Testis (tissue), 3 donors: ENCODE measurements around the gene NEBL. TPM values are rescaled to one million over a fixed set of nuclear protein-coding genes. Genes with fewer than 3 reads are reported as not detected.

Experiments used
- DNase-seq: peaks from one replicate; pipeline ENCODE4 v3.0.0-alpha.2; 2019
- H3K27ac ChIP-seq, 2 donors: fragments of 200-600 bp; sonication (generic); one replicate each; pipeline ENCODE4 v1.5.1; 2019
- H3K27me3 ChIP-seq: fragments of 200-600 bp; sonication (generic); one replicate; pipeline ENCODE4 v1.5.1; 2019
- H3K36me3 ChIP-seq: fragments of 200-600 bp; sonication (generic); one replicate; pipeline ENCODE4 v1.5.1; 2017; ENCODE audit warnings: low read depth; ENCODE audit errors: missing control alignments
- H3K4me1 ChIP-seq: fragments of 200-600 bp; sonication (generic); one replicate; pipeline ENCODE4 v1.5.1; 2019
- H3K4me3 ChIP-seq, 2 donors: fragments of 200-600 bp; sonication (generic); one replicate each; pipeline ENCODE4 v1.5.1; 2017 to 2019
- H3K9me3 ChIP-seq: fragments of 200-600 bp; sonication (generic); one replicate; pipeline ENCODE4 v1.5.1; 2017
- POLR2A ChIP-seq: fragments of 450-650 bp; IDR thresholded peaks from one replicate; pipeline ENCODE4 v1.6.1; 2017; ENCODE audit warnings: antibody characterized with exemption, mild to moderate bottlenecking, moderate library complexity
- WGBS, 2 donors: methylation state at CpG; one replicate each; pipeline ENCODE4 v1.1.5; 2018; 5-methylcytosine and 5-hydroxymethylcytosine counted together
- intact Hi-C: fragments of 100-400 bp; cut with DNase I; formaldehyde crosslinking; loops from one replicate; pipeline ENCODE4 v1.15.1; 2023; ENCODE audit warnings: low total_unique reads
- polyA plus RNA-seq: library from polyadenylated mRNA; stranded (reverse); fragments of 350-450 nt; fragmentation: Illumina TruSeq; extraction: RNeasy Lipid Tissue Mini Kit (QIAGEN cat#74804); gene quantifications from one replicate; pipeline ENCODE4 v1.2.3, GENCODE V29; 2014; ENCODE audit warnings: low read depth, low replicate concordance; ENCODE audit not compliant: insufficient read depth
- small RNA-seq, 2 donors: library from RNA; depleted of rRNA; stranded (forward); fragments of <200 nt; gene quantifications; one replicate each; pipeline ENCODE3, GENCODE V24; 2016
- total RNA-seq, 2 donors: library from RNA; depleted of rRNA; stranded (reverse); fragments of >200 nt; gene quantifications; one replicate each; pipeline ENCODE4 v1.2.3, GENCODE V29; 2016
- TF ChIP-seq, protein P1 (sequence below), 3 experiments: fragments of 450-650 bp in 2 of 3; fragments of 200-600 bp in 1 of 3; sonication (generic) in 1 of 3; IDR thresholded peaks; one replicate each; pipeline ENCODE4 v1.5.1; 2016 to 2019; ENCODE audit warnings: antibody characterized with exemption in 3 of 3, mild to moderate bottlenecking in 2 of 3, moderate library complexity in 1 of 3

Gene NEBL
- total and polyA plus RNA-seq, 3 donors from 2014 or later, result 4.9 to 20.0 (median 15.5) TPM

- WGBS, 2 donors, result 78 to 79% methylated on average over 5 of the region's 5 CpGs
- intact Hi-C loops, result no loop called here
- no peak for DNase-seq
- no peak overlapping the region for H3K27ac ChIP-seq
- no peaks in the 10 kb centered on the region for H3K9me3 ChIP-seq
- no peak for TF ChIP-seq POLR2A
- TF ChIP-seq, protein P1, sequence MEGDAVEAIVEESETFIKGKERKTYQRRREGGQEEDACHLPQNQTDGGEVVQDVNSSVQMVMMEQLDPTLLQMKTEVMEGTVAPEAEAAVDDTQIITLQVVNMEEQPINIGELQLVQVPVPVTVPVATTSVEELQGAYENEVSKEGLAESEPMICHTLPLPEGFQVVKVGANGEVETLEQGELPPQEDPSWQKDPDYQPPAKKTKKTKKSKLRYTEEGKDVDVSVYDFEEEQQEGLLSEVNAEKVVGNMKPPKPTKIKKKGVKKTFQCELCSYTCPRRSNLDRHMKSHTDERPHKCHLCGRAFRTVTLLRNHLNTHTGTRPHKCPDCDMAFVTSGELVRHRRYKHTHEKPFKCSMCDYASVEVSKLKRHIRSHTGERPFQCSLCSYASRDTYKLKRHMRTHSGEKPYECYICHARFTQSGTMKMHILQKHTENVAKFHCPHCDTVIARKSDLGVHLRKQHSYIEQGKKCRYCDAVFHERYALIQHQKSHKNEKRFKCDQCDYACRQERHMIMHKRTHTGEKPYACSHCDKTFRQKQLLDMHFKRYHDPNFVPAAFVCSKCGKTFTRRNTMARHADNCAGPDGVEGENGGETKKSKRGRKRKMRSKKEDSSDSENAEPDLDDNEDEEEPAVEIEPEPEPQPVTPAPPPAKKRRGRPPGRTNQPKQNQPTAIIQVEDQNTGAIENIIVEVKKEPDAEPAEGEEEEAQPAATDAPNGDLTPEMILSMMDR (IDR thresholded peaks at IDR 0.05), result no peak
- no peaks in the 10 kb centered on the region for H3K4me1 ChIP-seq
- H3K27me3 ChIP-seq, result no peaks in the 10 kb centered on the region
- H3K36me3 ChIP-seq, result no peaks in the 10 kb centered on the region
- no peak overlapping the region for H3K4me3 ChIP-seq
Measured at GRCh38 chr10:20743942-20744341, 153.2 kb downstream of the NEBL start.

DNA sequence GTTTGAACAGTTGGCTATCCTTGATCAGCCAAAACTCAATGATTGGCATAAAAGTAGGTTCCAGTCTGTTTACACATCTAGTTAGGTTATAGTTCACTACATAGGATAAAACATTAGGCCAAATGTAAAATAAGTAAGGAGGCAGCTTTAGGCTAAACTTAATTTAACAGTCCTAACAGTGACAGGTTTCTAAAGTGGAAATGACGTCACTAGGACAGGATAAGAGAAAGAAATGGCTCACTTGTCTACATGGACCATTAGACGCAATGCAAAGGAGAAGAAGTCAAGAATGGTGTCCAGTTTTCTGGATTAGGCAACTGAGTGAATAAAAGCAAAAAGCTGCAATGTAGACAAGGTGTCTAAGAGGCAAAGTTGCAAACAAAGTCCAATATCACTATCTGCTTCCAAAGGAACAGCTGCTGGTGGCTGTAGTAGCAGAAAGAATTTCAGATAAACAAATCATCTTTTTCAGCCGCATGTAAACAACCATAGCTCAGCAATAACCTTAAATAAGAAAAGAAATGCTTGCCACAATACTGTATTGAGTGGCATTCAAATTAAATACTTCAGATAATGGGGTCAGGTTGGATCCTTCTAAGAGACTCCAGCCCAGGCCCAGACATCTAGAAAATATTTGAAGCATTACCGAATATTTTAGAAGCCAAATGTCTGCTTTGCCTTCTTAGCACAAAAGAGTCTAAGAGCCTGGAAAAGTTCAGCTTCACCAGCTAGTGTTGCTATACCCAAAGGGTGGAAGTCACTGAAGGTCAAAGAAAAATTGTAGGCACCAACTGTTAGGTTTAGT is 154.2 kb downstream of the NEBL start:
- no peak for DNase-seq
- Histone ChIP-seq H3K4me1 (no peaks in the 10 kb centered on the region), H3K27ac (no peak overlapping the region), H3K36me3 (no peaks in the 10 kb centered on the region), H3K4me3 (no peak overlapping the region), H3K27me3 (no peaks in the 10 kb centered on the region), H3K9me3 (no peaks in the 10 kb centered on the region)
- TF ChIP-seq, protein P1 (IDR thresholded peaks at IDR 0.05), result no peak
- TF ChIP-seq POLR2A, result no peak
- 65 to 82% methylated on average over 4 of the region's 4 CpGs for WGBS, 2 donors
- intact Hi-C loops, result no loop called here

- H3K9me3 ChIP-seq, result no peaks in the 10 kb centered on the region
- no peak overlapping the region for H3K27ac ChIP-seq
- no peak overlapping the region for H3K4me3 ChIP-seq
- DNase-seq, result no peak
- no peaks in the 10 kb centered on the region for H3K36me3 ChIP-seq
- H3K4me1 ChIP-seq, result no peaks in the 10 kb centered on the region
- intact Hi-C loops, result no loop called here
- TF ChIP-seq, protein P1 (IDR thresholded peaks at IDR 0.05), result no peak
- no peak for TF ChIP-seq POLR2A
- WGBS, 2 donors, result 91 to 93% methylated on average over 6 of the region's 6 CpGs
- H3K27me3 ChIP-seq, result no peaks in the 10 kb centered on the region
Measured at GRCh38 chr10:20740120-20740519, 157.0 kb downstream of the NEBL start.

DNA sequence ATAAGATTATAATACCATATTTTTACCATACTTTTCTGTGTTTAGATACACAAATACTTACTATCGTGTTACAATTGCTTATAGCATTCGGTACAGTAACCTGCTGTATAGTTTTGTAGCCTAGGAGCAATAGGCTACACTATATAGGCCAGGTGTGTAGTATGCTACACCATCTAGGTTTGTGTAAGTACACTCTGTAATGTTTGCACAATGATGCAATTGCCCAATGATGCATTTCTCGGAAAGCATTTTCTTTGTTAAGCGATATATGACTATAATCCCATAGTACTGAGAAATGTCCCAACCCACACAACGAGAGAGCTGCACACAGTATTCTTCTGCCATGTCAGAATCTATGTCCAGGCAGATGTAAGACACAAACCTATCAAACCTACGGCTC is 160.0 kb downstream of the NEBL start:
- Histone ChIP-seq H3K9me3 (no peaks in the 10 kb centered on the region), H3K4me1 (no peaks in the 10 kb centered on the region), H3K27me3 (no peaks in the 10 kb centered on the region), H3K27ac (no peak overlapping the region), H3K36me3 (no peaks in the 10 kb centered on the region), H3K4me3 (no peak overlapping the region)
- DNase-seq, result no peak
- 83 to 91% methylated on average over 6 of the region's 6 CpGs for WGBS, 2 donors
- intact Hi-C loops, result no loop called here
- TF ChIP-seq POLR2A, result no peak
- TF ChIP-seq, protein P1 (IDR thresholded peaks at IDR 0.05), result no peak

Small RNAs within 50 kb of the gene (small RNA-seq; reads per million reads assigned to genes)
- gene AL157398.1 (0 reads per million in 2 donors), gene MTND1P21 (0 reads per million in 2 donors)
